ENCODE results near the gene VWA3B.

DNA sequence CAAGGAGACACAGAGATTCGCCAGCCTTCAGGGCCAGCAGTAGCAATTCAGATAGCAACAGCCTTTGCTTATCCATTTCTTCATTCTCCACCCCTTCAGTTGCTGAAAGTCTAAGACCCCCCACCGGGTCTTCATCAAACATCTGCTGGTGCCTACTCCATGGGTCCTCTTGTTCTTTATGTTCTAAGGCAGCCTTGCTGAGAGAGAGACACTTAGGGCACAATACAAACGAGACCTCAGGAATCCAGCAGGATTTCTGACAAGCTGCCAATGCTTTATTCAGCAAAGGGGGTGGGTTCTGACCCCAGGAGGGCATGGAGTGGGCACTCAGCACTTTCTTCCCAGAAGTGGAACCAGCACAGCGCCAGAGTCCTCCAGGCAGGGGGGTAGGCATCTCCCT is 223.0 kb downstream of the VWA3B start:
- TF ChIP-seq, protein P1, sequence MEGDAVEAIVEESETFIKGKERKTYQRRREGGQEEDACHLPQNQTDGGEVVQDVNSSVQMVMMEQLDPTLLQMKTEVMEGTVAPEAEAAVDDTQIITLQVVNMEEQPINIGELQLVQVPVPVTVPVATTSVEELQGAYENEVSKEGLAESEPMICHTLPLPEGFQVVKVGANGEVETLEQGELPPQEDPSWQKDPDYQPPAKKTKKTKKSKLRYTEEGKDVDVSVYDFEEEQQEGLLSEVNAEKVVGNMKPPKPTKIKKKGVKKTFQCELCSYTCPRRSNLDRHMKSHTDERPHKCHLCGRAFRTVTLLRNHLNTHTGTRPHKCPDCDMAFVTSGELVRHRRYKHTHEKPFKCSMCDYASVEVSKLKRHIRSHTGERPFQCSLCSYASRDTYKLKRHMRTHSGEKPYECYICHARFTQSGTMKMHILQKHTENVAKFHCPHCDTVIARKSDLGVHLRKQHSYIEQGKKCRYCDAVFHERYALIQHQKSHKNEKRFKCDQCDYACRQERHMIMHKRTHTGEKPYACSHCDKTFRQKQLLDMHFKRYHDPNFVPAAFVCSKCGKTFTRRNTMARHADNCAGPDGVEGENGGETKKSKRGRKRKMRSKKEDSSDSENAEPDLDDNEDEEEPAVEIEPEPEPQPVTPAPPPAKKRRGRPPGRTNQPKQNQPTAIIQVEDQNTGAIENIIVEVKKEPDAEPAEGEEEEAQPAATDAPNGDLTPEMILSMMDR (IDR thresholded peaks at IDR 0.05; ENCODE audit: insufficient read depth, low read length, poor library complexity, severe bottlenecking), result no peak
- no peak for TF ChIP-seq EZH2phosphoT487 (conservative IDR thresholded peaks at IDR 0.05; ENCODE audit: low read length)
